Cerebellar cortex (tissue), 1 donor: ENCODE data around the gene AMIGO1.
"Not testable (repeated sequence)": the region's sequence is repeated elsewhere in the genome, so short reads cannot be mapped to it uniquely, and the experiment has no call there.

Experiments used
- DNase-seq: peaks from one replicate; pipeline ENCODE4 v3.0.0-alpha.2; 2015; ENCODE audit warnings: low spot score

The AMIGO1 gene

GRCh38 chr1:109483672-109484518 lies 25.6 kb downstream of the AMIGO1 start, which contains the start of gene ATXN7L2:
TSS of gene ATXN7L2 (plus strand) at chr1:109483905. CDS start at chr1:109483954, 49 bp downstream.
- DNase-seq, result peak; percentile 92

GRCh38 chr1:109482791-109483671 lies 26.5 kb downstream of the AMIGO1 start:
- DNase-seq, result peak; percentile 64

- DNase-seq, result peak; percentile 68
These were observed 27.3 kb downstream of the AMIGO1 start for GRCh38 chr1:109482242-109482641.

DNA sequence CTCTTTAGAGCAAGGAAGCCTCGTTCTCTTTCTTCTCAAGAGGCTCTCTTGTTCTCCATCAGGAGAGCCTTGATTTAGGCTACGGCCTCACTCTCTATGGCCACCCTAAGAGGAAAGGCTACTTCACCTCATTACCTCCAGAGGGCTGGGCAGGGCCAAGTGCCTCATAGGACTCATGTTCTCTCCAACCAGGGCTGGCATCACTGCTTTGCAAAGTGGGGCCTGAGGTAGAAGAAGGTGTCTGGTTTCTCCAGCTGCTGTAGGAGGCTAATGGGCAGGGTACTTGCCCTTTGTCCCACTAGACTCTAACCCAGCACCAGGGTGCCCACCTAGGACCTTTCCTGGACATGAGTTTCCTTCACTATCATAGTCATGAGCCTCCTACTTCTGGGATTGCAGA lies 27.9 kb downstream of the AMIGO1 start:
- DNase-seq, result no peak

DNA sequence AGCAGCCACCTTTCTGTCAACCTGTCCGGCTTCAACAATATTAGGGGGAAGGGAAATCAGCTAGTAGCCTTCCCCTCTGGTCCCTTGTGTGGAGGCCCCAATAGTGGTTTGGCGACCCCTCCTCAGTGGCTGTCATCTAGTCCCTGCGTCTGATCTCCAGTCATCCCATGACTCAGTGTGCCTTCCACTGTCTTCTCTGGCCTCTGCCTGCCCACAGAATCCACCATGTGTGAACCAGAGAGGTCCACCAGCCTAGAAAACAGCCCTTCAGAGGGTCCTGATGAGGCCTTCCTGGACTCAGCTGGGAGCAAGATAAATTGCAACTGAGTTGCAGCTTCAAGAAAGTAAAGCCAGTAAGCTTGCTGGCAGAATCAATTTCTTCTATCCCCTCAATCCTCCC lies 29.6 kb downstream of the AMIGO1 start:
- DNase-seq, result no peak

DNA sequence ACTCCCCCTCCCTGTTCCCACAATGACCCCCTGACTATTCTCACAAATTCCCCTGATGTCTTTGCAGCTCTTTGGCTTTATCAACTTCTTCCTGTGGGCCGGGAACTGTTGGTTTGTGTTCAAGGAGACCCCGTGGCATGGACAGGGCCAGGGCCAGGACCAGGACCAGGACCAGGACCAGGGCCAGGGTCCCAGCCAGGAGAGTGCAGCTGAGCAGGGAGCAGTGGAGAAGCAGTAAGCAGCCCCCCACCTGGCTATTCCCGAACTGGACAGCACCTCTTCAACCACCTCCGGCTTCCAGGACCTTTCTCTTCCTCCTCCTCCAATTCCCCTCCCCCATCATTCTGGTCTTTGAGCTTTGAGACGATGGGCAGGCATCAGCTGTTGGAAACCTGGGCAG lies 30.2 kb downstream of the AMIGO1 start:
- no peak for DNase-seq

DNA sequence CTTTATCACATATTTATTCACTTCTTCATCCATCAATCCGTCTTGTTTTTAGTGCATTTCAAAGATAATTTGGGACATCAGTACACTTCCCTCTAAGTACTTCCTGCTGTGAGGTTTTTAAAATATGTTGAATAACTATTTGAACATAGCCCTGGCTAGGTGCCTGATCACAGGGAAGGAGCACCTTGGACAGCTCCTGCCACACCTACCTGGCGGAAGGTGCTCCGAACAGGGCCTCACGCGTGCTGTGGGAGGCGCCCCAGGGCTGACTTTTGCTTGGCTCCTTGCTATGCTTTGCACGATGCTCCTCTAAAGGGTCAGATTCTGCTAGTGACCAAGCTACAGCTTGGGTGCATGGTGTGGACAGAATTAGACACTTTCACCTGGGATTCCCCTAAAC lies 30.7 kb downstream of the AMIGO1 start:
- DNase-seq, result no peak

DNA sequence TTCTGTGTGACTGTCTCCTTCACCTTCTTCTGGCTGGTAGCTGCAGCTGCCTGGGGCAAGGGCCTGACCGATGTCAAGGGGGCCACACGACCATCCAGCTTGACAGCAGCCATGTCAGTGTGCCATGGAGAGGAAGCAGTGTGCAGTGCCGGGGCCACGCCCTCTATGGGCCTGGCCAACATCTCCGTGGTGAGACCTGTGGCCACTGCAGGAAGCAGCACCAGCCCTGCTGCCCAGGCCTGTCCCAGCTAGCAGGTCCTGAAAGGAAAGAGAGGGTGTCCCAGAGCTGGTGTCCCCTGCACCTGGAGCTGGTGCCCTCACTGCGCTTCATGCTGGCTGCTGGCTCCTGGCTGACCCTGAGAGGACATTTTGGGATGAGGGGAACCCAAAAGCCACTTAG lies 31.7 kb downstream of the AMIGO1 start:
- no peak for DNase-seq

- DNase-seq, result no peak
These were observed 32.7 kb downstream of the AMIGO1 start for GRCh38 chr1:109476825-109477224.

GRCh38 chr1:109475261-109475660 lies 34.3 kb downstream of the AMIGO1 start:
- DNase-seq, result no peak

- no peak for DNase-seq
These were observed 34.8 kb downstream of the AMIGO1 start for GRCh38 chr1:109474697-109475096.

DNA sequence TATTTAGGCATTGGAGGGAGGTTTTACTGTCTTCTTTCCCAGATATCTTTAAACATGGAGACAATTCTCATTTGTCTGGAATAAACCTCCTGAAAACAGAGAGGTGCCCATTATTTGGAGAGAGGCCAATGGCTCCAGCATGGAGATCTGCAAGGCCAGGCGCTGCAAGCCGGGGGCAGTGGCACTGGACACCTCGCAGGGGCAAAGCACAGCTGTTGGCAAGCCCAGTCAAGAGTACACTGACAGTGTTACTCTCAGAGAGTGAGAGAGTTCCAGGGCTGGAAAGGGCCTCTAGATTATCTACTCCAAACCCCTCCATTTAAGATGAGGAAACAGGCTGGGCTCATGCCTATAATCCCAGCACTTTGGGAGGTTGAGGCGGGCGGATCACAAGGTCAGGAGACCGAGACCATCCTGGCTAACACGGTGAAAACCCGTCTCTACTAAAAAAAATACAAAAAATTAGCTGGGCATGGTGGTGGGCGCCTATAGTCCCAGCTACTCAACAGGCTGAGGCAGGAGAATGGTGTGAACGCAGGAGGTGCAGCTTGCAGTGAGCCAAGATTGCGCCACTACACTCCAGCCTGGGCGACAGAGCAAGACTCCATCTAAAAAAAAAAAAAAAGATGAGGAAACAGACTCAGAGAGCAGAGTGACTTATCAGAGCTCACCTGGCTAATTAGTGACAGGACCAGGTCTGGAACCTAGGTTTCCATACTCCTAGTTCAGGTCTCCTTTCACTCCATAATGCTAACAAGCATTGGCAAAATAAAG lies 36.1 kb downstream of the AMIGO1 start:
- not testable (repeated sequence) for DNase-seq

GRCh38 chr1:109472779-109473178 lies 36.7 kb downstream of the AMIGO1 start:
- no peak for DNase-seq

GRCh38 chr1:109470245-109470644 lies 39.3 kb downstream of the AMIGO1 start:
- DNase-seq, result no peak

GRCh38 chr1:109468903-109469302 lies 40.6 kb downstream of the AMIGO1 start:
- DNase-seq, result no peak

DNA sequence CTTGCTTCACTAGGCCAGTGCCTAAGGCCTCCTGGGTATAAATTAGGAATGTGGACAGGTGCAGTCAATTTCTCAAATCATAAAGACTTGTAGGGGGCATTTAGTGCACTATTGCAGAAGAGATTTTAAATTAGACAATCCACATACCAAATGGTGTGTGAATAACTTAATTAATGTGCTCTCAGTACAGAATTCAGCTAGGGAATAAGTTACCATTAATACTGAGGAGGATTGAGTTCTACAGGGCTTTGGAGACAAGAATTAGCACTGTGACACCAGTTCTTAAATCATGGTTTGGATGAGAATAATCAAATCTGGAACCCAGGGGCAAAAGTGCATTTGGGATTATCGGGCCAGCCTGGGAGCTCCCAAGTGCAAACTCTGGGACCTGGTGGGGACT lies 41.5 kb downstream of the AMIGO1 start:
- DNase-seq, result no peak

GRCh38 chr1:109467301-109467777 lies 42.2 kb downstream of the AMIGO1 start:
- no peak for DNase-seq

- DNase-seq, result no peak
These were observed 42.9 kb downstream of the AMIGO1 start, which contains the start of gene SYPL2 for GRCh38 chr1:109466452-109467300. TSS of gene SYPL2 (plus strand) at chr1:109466546. CDS start at chr1:109466844, 298 bp downstream.

- DNase-seq, result no peak
These were observed 43.4 kb downstream of the AMIGO1 start for GRCh38 chr1:109466125-109466451.

GRCh38 chr1:109457819-109458218 lies 51.7 kb downstream of the AMIGO1 start:
- no peak for DNase-seq

DNA sequence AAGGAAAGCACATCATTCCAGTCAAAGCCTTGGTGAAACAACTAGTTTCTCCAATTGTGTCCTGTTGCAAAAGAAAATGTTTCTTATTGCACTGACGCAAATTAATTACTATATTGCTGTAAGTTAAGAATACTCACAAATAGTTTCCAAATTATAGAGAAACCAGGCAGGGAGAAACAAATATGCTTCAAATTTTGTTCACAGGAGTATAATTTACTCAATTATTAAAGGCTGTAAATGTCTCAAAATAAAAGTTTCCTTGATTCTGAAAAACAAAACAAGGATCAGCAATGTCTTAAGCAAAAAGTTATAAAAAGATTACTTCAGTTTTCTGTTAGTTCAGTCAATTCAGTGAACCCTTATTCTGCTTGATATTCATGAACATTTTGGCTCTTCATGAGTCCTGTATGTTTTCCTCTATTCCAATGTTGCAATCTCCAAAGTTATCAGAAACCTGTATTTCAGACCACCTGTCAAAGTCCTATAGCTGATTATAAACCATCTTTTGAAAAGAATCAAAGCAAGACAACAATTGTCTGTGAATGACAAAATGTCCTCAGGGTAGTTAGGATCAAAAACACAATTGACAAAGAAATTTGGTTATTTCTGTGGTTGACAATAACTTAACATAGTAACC lies 54.9 kb downstream of the AMIGO1 start:
- DNase-seq, result no peak
